GM21825 (cell line): ENCODE results near the gene MRGPRX2.

Experiments used
- ATAC-seq: cut with Tn5 transposase; IDR thresholded peaks from one replicate; pipeline ENCODE4 v1.9.1; 2021; ENCODE audit warnings: mild to moderate bottlenecking, moderate library complexity; ENCODE audit not compliant: unreplicated experiment

The MRGPRX2 gene

GRCh38 chr11:19060629-19061028 lies at the start of gene MRGPRX2:
MRGPRX2 (minus strand) TSS chr11:19060717; CDS start chr11:19056402, 4,315 bp downstream.
- ATAC-seq, result no peak

- no peak for ATAC-seq
Measured at GRCh38 chr11:19110295-19110694, 49.8 kb upstream of the MRGPRX2 start.

- ATAC-seq, result no peak
Measured at GRCh38 chr11:19107125-19107524, 46.6 kb upstream of the MRGPRX2 start.

- ATAC-seq, result no peak
Measured at GRCh38 chr11:19105011-19105410, 44.5 kb upstream of the MRGPRX2 start.

GRCh38 chr11:19102521-19102900 lies 42.0 kb upstream of the MRGPRX2 start:
- no peak for ATAC-seq

GRCh38 chr11:19101796-19102520 lies 41.4 kb upstream of the MRGPRX2 start:
- no peak for ATAC-seq

- ATAC-seq, result no peak
Measured at GRCh38 chr11:19100885-19101284, 40.4 kb upstream of the MRGPRX2 start.

- ATAC-seq, result no peak
Measured at GRCh38 chr11:19099093-19099492, 38.6 kb upstream of the MRGPRX2 start.

GRCh38 chr11:19094859-19095258 lies 34.3 kb upstream of the MRGPRX2 start:
- no peak for ATAC-seq

- ATAC-seq, result no peak
Measured at GRCh38 chr11:19093976-19094375, 33.5 kb upstream of the MRGPRX2 start.

- ATAC-seq, result no peak
Measured at GRCh38 chr11:19092850-19093249, 32.3 kb upstream of the MRGPRX2 start.

- ATAC-seq, result no peak
Measured at GRCh38 chr11:19092342-19092741, 31.8 kb upstream of the MRGPRX2 start.

- ATAC-seq, result no peak
Measured at GRCh38 chr11:19091366-19091765, 30.8 kb upstream of the MRGPRX2 start.

GRCh38 chr11:19089421-19089820 lies 28.9 kb upstream of the MRGPRX2 start:
- ATAC-seq, result no peak

GRCh38 chr11:19088791-19089190 lies 28.3 kb upstream of the MRGPRX2 start:
- ATAC-seq, result no peak

GRCh38 chr11:19087658-19088057 lies 27.1 kb upstream of the MRGPRX2 start:
- no peak for ATAC-seq

GRCh38 chr11:19084661-19085315 lies 24.3 kb upstream of the MRGPRX2 start:
- ATAC-seq, result no peak

- ATAC-seq, result no peak
Measured at GRCh38 chr11:19083166-19083565, 22.6 kb upstream of the MRGPRX2 start.

GRCh38 chr11:19080579-19080993 lies 20.1 kb upstream of the MRGPRX2 start:
- ATAC-seq, result no peak

GRCh38 chr11:19079643-19080440 lies 19.3 kb upstream of the MRGPRX2 start:
- ATAC-seq, result no peak

- ATAC-seq, result no peak
Measured at GRCh38 chr11:19077965-19078364, 17.4 kb upstream of the MRGPRX2 start.
